HL-60 (cell line): Measurements from ENCODE around the gene NDUFA5.

Source experiments
- GABPA ChIP-seq: IDR thresholded peaks from 2 replicates; pipeline ENCODE4 v1.6.1; 2012; ENCODE audit warnings: low read depth
- SPI1 ChIP-seq: IDR thresholded peaks from 2 replicates; pipeline ENCODE4 v1.6.1; 2012; ENCODE audit warnings: low read depth, mild to moderate bottlenecking, borderline replicate concordance
- TF ChIP-seq, protein P1 (sequence below): IDR thresholded peaks from one replicate; pipeline ENCODE4 v1.5.1; 2011; ENCODE audit warnings: low read length, control low read depth, inconsistent platforms; ENCODE audit not compliant: insufficient read depth

DNA sequence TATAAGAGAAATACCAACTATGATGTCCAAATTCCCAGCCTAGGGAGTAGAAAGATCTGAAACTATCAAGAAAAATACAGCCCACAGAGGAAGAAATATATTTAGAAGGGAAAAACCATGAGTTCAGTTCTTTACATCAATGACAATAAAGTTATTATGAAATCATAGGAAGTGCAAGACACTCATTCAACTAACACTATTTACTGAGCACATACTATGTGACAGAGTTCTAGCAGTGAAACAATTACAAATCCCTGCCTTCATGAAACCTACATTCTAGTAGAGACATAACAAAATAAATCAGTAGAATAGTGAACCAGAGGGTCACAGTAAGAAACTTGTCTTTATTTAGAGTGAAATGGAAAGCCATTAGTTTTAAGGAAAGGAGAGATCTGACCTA, 2.1 kb downstream of the NDUFA5 start:
- no peak for TF ChIP-seq SPI1
- TF ChIP-seq GABPA, result no peak
- TF ChIP-seq, protein P1, sequence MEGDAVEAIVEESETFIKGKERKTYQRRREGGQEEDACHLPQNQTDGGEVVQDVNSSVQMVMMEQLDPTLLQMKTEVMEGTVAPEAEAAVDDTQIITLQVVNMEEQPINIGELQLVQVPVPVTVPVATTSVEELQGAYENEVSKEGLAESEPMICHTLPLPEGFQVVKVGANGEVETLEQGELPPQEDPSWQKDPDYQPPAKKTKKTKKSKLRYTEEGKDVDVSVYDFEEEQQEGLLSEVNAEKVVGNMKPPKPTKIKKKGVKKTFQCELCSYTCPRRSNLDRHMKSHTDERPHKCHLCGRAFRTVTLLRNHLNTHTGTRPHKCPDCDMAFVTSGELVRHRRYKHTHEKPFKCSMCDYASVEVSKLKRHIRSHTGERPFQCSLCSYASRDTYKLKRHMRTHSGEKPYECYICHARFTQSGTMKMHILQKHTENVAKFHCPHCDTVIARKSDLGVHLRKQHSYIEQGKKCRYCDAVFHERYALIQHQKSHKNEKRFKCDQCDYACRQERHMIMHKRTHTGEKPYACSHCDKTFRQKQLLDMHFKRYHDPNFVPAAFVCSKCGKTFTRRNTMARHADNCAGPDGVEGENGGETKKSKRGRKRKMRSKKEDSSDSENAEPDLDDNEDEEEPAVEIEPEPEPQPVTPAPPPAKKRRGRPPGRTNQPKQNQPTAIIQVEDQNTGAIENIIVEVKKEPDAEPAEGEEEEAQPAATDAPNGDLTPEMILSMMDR, result no peak
